ENCODE measurements around the gene HTT-AS. TPM values are rescaled to one million over a fixed set of nuclear protein-coding genes. Genes with fewer than 3 reads are reported as not detected.

The HTT-AS gene
- total and polyA plus RNA-seq, 2 of the 8 experiments (the other 6 are each of a cell fraction or from before 2014, with no cell fraction given), result not detected

GRCh38 chr4:3069661-3070199 is 4.6 kb downstream of the HTT-AS start:
- no peaks in the 10 kb centered on the region for H3K27me3 ChIP-seq (replicated peaks in 1 of 4; ENCODE audit: control insufficient read depth in 3 of 4, extremely low read depth in 1 of 4, insufficient read depth in 3 of 4, low read length in 3 of 4)

More at GRCh38 chr4:3069661-3070199, 4.6 kb downstream of the HTT-AS start:
- no peak overlapping the region for H3K9ac ChIP-seq (replicated peaks in 1 of 4; ENCODE audit: extremely low read depth in 1 of 4, low read depth in 3 of 4, low read length in 3 of 4)
- H3K27ac ChIP-seq (ENCODE audit: low read depth, low read length), result no peak overlapping the region
- H3K36me3 ChIP-seq (ENCODE audit: control insufficient read depth in 2 of 4, insufficient read depth in 4 of 4, low read length in 3 of 4), result no peaks in the 10 kb centered on the region
- no peaks in the 10 kb centered on the region for H4K20me1 ChIP-seq (replicated peaks in 1 of 2; ENCODE audit: control insufficient read depth in 1 of 2, insufficient read depth in 2 of 2, low read length in 2 of 2)
- H3K4me3 ChIP-seq (ENCODE audit: extremely low read depth in 1 of 4, insufficient read depth in 2 of 4, low read depth in 3 of 4, low read length in 4 of 4), result no peak overlapping the region
- TF ChIP-seq SP4 (IDR thresholded peaks at IDR 0.05; ENCODE audit: low read length) (no peak), SAP30 (IDR thresholded peaks at IDR 0.05; ENCODE audit: insufficient read depth, insufficient replicate concordance, low read length) (no peak), POU5F1 (IDR thresholded peaks at IDR 0.05; ENCODE audit: low read depth, low read length) (no peak), RFX5 (IDR thresholded peaks at IDR 0.05; ENCODE audit: borderline replicate concordance, low read depth, low read length) (no peak), GTF2F1 (IDR thresholded peaks at IDR 0.05; ENCODE audit: borderline replicate concordance, low read depth, low read length) (no peak), MAX (IDR thresholded peaks at IDR 0.05) (no peak), TEAD4 (IDR thresholded peaks at IDR 0.05; ENCODE audit: low read depth, low read length) (no peak), CREB1 (IDR thresholded peaks at IDR 0.05) (no peak), TBP (IDR thresholded peaks at IDR 0.05; ENCODE audit: low read depth, low read length) (no peak), HDAC2 (IDR thresholded peaks at IDR 0.05; ENCODE audit: borderline replicate concordance in 1 of 2, low read depth in 2 of 2, low read length in 2 of 2) (no peak), CHD1 (IDR thresholded peaks at IDR 0.05; ENCODE audit: low read depth, low read length) (no peak), SP2 (IDR thresholded peaks at IDR 0.05; ENCODE audit: low read length) (no peak)
- no peak overlapping the region for H4K5ac ChIP-seq (ENCODE audit: insufficient read length, low read depth, low read length)
- H4K91ac ChIP-seq (replicated peaks; ENCODE audit: insufficient read length, low read length), result no peak overlapping the region
- no peaks in the 10 kb centered on the region for H3K79me1 ChIP-seq (ENCODE audit: low read depth, low read length)
- H3K56ac ChIP-seq (replicated peaks; ENCODE audit: insufficient read length, low read depth, low read length), result no peak overlapping the region
- POLR2A ChIA-PET (ENCODE audit: partially characterized antibody), result interaction anchor here (1.3 kb wide), 1 partner anchor 12 kb away, joined by 3 read pairs; no protein-coding TSS in a partner anchor
- no peak overlapping the region for H3K23ac ChIP-seq (ENCODE audit: insufficient read length)
- no peaks in the 10 kb centered on the region for H3K79me2 ChIP-seq (ENCODE audit: control insufficient read depth in 1 of 2, insufficient read depth in 2 of 2, low read length in 2 of 2)
- H2BK5ac ChIP-seq (ENCODE audit: low read depth, low read length), result no peak overlapping the region
- no peak overlapping the region for H2BK15ac ChIP-seq (ENCODE audit: low read length)
- H2BK12ac ChIP-seq (ENCODE audit: low read depth, low read length), result no peak overlapping the region
- CTCF ChIA-PET (ENCODE audit: partially characterized antibody), result interaction anchor here (0.8 to 1.3 kb wide), 2 partner anchors 9 to 38 kb away, joined by 3 read pairs; no protein-coding TSS in a partner anchor
- FAIRE-seq (no peak), DNase-seq (ENCODE audit: low read depth in 1 of 2, low spot score in 2 of 2) (no peak)
- H3K9me3 ChIP-seq (ENCODE audit: insufficient read depth in 2 of 2, low read depth in 1 of 2, low read length in 1 of 2), result no peaks in the 10 kb centered on the region
- peaks cover 0 to 4% (median 0%) of the 10 kb centered on the region in 4 experiments; a peak in 1 of 7 replicates for H3K4me1 ChIP-seq (replicated peaks in 1 of 4; ENCODE audit: control insufficient read depth in 3 of 4, insufficient read depth in 4 of 4, low read length in 3 of 4)
- H3K18ac ChIP-seq (ENCODE audit: extremely low read depth, low read length), result no peak overlapping the region
- WGBS, 2 experiments (ENCODE audit: extremely low coverage in 1 of 2, insufficient coverage in 1 of 2, insufficient read length in 1 of 2, insufficient replicate concordance in 2 of 2, low coverage in 1 of 2, low lambda C conversion rate in 2 of 2, missing lambda C conversion rate in 1 of 2), result 89% methylated on average over 16 of the region's 16 CpGs; no CpG with 5 or more reads in 1 of the 2 experiments
- peaks cover 4% of the 10 kb centered on the region; the same call in 1 of the 2 replicates for H3K23me2 ChIP-seq (ENCODE audit: low read depth, low read length)
- no peak overlapping the region for H3K4ac ChIP-seq (replicated peaks; ENCODE audit: insufficient read length, low read depth, low read length)
- H2BK120ac ChIP-seq (replicated peaks; ENCODE audit: low read depth, low read length), result no peak overlapping the region
- H2BK20ac ChIP-seq (ENCODE audit: low read length), result no peak overlapping the region
- no peak overlapping the region for H4K8ac ChIP-seq (ENCODE audit: extremely low read depth, insufficient read depth, low read length)
- no peak overlapping the region for H3K4me2 ChIP-seq (ENCODE audit: insufficient read depth in 1 of 2, low read depth in 2 of 2, low read length in 2 of 2)
- H2AFZ ChIP-seq (ENCODE audit: low read length), result no peak overlapping the region
- no peak overlapping the region for H3K14ac ChIP-seq (ENCODE audit: insufficient read length)
- no peak overlapping the region for H2AK5ac ChIP-seq (ENCODE audit: low read depth, low read length)
